ENCODE data around the gene GAL3ST3.
"Not testable (repeated sequence)": the region's sequence is repeated elsewhere in the genome, so short reads cannot be mapped to it uniquely, and the experiment has no call there.

GAL3ST3 gene, protein sequence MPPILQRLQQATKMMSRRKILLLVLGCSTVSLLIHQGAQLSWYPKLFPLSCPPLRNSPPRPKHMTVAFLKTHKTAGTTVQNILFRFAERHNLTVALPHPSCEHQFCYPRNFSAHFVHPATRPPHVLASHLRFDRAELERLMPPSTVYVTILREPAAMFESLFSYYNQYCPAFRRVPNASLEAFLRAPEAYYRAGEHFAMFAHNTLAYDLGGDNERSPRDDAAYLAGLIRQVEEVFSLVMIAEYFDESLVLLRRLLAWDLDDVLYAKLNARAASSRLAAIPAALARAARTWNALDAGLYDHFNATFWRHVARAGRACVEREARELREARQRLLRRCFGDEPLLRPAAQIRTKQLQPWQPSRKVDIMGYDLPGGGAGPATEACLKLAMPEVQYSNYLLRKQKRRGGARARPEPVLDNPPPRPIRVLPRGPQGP

DNA sequence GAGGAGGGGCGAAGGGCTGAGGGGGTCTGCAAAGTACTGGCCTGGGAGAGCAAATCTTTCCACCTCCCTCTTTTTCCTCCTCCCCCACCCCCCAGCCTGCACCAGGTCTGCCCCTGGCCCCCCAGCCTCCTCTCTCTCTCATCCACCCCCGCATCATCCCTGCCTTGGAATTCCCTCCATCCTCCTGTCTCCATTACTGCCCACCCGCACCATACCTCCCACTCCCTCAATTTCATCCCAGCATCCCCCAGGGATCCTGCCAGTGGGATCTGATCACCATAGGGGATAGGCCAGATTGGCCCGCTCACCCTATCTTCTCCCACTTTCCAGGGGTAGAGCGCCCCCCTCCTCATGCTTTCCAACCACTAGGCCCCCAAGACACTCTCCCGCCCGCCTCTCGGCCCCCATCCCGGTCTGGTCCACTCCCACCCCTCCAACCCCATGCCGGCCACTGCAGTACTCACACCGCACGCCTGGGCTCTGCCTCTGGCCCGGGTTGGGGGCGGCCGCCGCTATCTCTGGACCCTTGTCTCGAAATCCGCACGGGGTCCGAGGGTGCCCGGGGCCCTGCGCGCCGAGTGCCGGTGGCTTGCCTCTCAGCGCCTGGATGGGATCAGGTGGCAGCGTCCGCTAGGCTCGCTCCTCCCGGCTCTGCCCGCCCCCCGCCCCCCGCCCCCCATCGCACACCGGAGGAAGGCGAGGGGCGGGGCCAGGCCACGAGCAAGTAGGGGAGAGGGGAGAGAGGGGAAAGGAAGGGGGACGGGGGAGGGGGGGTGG, at the start of gene GAL3ST3:
Gene GAL3ST3 (minus strand): TSS at position 615 of the 777 bp plus-strand sequence. CDS start 3,746 bp downstream, outside the sequence.
- Histone ChIP-seq H3K27me3 (no peaks in the 10 kb centered on the region), H3K4me2 (peak within 1 kb of the TSS; percentile 90), H3K9me3 (no peaks in the 10 kb centered on the region), H3K36me3 (peaks cover 1% of the 10 kb centered on the region), H3K9ac (no peak within 1 kb of the TSS), H3K4me3 (peak within 1 kb of the TSS; percentile 54), H3K4me1 (peaks cover 51% of the 10 kb centered on the region), H3K27ac (peak within 1 kb of the TSS; percentile 26; the same call in 1 of the 2 replicates), H4K20me1 (peaks cover 11% of the 10 kb centered on the region)
- no peak for TF ChIP-seq Cebpa-rat (IDR thresholded peaks at IDR 0.05)

DNA sequence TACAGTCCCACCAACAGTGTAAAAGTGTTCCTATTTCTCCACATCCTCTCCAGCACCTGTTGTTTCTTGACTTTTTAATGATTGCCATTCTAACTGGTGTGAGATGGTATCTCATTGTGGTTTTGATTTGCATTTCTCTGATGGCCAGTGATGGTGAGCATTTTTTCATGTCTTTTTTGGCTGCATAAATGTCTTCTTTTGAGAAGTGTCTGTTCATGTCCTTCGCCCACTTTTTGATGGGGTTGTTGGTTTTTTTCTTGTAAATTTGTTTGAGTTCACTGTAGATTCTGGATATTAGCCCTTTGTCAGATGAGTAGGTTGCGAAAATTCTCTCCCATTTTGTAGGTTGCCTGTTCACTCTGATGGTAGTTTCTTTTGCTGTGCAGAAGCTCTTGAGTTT, 43.2 kb upstream of the GAL3ST3 start:
- H3K9ac ChIP-seq, H4K20me1 ChIP-seq, H3K27me3 ChIP-seq, H3K4me3 ChIP-seq, H3K4me2 ChIP-seq, H3K27ac ChIP-seq, H3K36me3 ChIP-seq: not testable (repeated sequence)
- H3K9me3 ChIP-seq = peaks cover 12% of the 10 kb centered on the region
- peaks cover 18% of the 10 kb centered on the region for H3K4me1 ChIP-seq

DNA sequence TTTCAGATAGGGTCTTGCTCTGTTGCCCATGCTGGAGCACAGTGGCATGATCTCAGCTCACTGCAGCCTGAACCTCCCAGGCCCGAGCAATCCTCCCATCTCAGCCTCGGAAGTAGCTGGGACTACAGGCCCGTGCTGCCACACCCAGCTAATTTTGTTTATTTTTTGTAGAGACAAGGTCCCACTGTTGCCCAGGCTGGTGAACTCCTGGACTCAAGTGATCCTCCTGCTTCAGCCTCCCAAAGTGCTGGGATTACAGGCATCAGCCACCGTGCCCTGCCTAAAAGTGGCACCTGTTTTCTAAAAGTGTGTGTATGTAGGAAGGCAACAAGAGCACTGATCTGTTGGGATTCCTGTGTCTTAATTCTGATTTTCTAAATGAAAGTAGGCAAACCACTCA, 41.3 kb upstream of the GAL3ST3 start:
- peaks cover 12% of the 10 kb centered on the region for H3K9me3 ChIP-seq
- H3K9ac ChIP-seq = no peak overlapping the region
- H3K27me3 ChIP-seq = no peaks in the 10 kb centered on the region
- TF ChIP-seq Cebpa-rat (IDR thresholded peaks at IDR 0.05) = no peak
- H3K4me2 ChIP-seq = no peak overlapping the region
- peaks cover 3% of the 10 kb centered on the region for H3K36me3 ChIP-seq
- H3K27ac ChIP-seq = no peak overlapping the region
- no peak overlapping the region for H3K4me3 ChIP-seq
- H4K20me1 ChIP-seq = peaks cover 5% of the 10 kb centered on the region; the same call in 1 of the 2 replicates
- peaks cover 27% of the 10 kb centered on the region for H3K4me1 ChIP-seq

DNA sequence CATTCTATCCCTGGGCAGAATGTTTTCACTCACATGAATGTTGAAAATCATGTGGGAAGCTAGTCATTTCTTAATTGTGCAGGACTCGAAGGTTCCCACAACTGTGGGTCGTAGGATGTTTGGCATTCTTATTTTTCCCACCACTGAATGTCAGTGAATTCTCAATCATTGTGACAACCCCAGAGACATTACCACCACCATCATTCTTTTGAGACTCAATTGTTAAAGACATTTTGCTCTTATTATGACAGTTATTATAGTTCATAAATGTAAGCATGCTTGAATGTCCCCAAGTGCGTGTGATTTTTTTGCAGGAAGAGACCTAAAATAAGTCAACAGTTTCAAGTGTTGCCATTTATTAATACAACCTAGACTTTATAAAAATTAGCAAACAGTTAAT, 40.1 kb upstream of the GAL3ST3 start:
- Histone ChIP-seq H3K27ac (no peak overlapping the region), H4K20me1 (peaks cover 9% of the 10 kb centered on the region; the same call in 1 of the 2 replicates), H3K36me3 (peaks cover 3% of the 10 kb centered on the region), H3K9ac (no peak overlapping the region), H3K4me3 (no peak overlapping the region), H3K4me2 (no peak overlapping the region), H3K27me3 (no peaks in the 10 kb centered on the region), H3K4me1 (peaks cover 39% of the 10 kb centered on the region), H3K9me3 (peaks cover 12% of the 10 kb centered on the region)
- TF ChIP-seq Cebpa-rat (IDR thresholded peaks at IDR 0.05) = no peak

DNA sequence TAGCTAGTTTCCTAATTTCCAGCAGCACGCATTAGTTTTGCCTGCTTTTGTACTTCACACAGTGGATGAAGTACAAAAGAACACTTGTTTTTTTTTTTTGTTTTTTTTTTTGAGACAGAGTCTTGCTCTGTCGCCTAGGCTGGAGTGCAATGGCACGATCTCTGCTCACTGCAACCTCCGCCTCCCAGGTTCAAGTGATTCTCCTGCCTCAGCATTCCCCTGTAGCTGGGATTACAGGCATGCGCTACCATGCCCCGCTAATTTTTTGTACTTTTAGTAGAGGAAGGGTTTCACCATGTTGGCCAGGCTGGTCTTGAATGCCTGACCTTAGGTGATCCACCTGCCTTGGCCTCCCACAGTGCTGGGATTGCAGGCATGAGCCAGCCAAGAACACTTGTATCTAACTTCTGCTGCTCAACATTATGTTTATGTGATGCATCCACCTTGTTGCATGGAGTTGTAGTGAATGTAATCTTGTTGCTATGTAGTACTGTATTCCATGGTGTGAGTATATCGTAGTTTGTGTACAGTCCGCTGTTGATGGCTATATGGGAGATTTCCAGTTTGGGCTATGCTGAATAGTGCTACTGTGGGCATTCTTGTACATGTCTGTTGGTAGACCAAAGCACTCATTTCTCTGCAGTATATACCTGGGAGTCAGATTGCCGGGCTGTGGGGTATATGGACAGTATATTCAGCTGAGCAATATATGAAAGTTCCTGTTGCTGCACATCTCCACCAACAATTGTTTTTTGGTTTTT, 38.4 kb upstream of the GAL3ST3 start:
- Histone ChIP-seq H3K4me1 (peaks cover 57% of the 10 kb centered on the region), H3K9ac (no peak overlapping the region), H3K4me2 (peak overlapping the region; percentile 56), H3K27ac (no peak overlapping the region), H3K36me3 (peaks cover 3% of the 10 kb centered on the region), H3K4me3 (no peak overlapping the region), H4K20me1 (peaks cover 11% of the 10 kb centered on the region; the same call in 1 of the 2 replicates), H3K9me3 (peaks cover 12% of the 10 kb centered on the region), H3K27me3 (no peaks in the 10 kb centered on the region)
- no peak for TF ChIP-seq Cebpa-rat (IDR thresholded peaks at IDR 0.05)

DNA sequence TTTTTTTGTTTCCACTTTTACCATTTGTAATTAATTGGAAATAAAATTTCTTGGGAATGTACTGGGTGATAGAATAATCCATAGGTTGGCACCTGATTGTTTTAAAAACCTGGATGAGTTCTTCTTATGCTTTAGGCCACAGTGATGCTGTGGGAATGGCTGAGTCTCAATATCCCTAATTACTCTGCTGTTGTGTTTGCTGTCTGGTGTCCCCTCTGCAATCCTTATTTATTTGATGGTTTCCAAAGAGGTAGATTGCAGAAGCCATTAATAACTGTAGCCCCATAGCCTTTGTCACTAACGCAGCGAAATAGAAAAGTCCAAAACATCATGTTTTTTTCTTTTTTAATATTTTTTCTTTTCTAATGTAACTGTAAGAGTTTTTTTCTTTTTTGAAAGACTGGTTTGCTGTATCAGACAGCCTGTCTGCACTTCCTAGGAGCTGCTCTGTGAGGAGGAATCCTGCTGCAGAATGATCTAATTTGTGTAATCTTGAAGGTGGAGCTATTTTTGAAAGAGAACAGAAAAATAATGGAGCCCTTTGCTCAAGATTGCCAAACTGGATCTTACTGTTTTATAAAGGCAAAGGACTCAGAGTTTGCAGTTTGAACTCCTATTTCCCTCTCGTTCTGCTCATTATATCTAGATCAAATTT, 36.0 kb upstream of the GAL3ST3 start:
- Histone ChIP-seq H3K4me2 (no peak overlapping the region), H3K9me3 (no peaks in the 10 kb centered on the region), H3K27ac (no peak overlapping the region), H3K36me3 (no peaks in the 10 kb centered on the region), H3K4me1 (peaks cover 80% of the 10 kb centered on the region), H3K9ac (no peak overlapping the region), H3K4me3 (no peak overlapping the region), H4K20me1 (peaks cover 18% of the 10 kb centered on the region; the same call in 1 of the 2 replicates), H3K27me3 (no peaks in the 10 kb centered on the region)
- TF ChIP-seq Cebpa-rat (IDR thresholded peaks at IDR 0.05) = no peak

DNA sequence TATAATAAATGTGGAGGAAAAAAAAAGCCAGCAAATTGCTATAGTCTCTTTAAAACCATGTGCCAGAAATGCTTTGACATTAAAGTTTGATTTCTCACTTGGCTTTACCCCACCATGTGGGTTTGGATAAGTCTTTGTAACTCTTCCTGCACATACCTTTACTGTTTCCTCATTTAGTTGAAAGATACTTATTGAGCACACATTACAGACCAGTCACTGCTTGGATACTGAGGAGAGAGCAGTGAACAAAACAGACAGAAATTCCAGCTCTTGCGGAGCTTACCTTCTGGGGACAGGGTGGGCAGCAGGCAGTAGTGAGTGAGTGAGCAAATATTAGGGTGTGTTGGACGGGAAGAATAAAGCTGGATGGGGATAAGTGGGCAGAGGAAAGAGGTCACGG, 34.8 kb upstream of the GAL3ST3 start:
- no peak overlapping the region for H3K4me3 ChIP-seq
- TF ChIP-seq Cebpa-rat (IDR thresholded peaks at IDR 0.05) = no peak
- H3K4me1 ChIP-seq = peaks cover 78% of the 10 kb centered on the region
- peaks cover 18% of the 10 kb centered on the region; the same call in 1 of the 2 replicates for H4K20me1 ChIP-seq
- H3K27me3 ChIP-seq = no peaks in the 10 kb centered on the region
- peak overlapping the region; percentile 27 for H3K27ac ChIP-seq
- H3K4me2 ChIP-seq = peak overlapping the region; percentile 85
- H3K9me3 ChIP-seq = no peaks in the 10 kb centered on the region
- H3K9ac ChIP-seq = peak overlapping the region; percentile 18; the same call in 1 of the 2 replicates
- 0 out of 2 replicates have a peak, but pooled peaks cover 1% of the 10 kb centered on the region for H3K36me3 ChIP-seq

DNA sequence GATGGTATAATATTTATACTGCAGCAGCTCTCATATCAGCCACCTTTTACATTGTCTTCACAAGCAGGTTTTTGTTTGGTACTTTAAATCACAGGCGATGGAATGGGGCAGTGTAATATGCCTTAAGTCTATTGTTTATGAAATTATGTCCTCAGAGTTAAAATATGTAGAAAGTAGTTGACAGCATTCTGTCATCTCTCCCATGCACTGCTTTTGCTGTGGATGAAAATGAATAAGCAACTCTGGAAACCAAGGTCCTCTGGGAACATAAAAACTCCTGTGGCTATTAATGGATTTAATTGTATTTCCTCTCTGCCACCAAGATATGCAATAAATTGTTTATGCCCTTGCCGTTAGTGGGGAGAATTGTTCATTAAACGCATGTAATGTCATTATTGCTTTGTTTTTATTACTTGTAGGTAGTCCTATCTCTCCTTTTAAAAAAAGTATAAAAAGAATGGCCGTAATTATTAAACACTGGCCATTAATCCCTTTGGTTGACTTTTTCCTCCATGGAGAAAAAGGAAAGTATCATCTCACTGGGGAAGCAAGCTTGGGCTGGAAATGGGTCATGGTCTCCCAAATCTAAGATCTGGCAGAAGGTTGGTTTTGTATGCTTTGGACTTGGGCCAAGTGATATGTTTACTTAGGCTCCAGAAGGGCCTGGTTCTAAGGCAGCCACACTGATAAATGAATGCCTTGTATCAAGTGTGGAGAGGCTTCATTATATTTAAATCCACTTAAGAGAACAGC, 34.2 kb upstream of the GAL3ST3 start:
- Histone ChIP-seq H3K4me2 (peak overlapping the region; percentile 85), H3K27ac (peak overlapping the region; percentile 27; the same call in 1 of the 2 replicates), H3K4me1 (peaks cover 72% of the 10 kb centered on the region), H4K20me1 (peaks cover 18% of the 10 kb centered on the region; the same call in 1 of the 2 replicates), H3K9ac (no peak overlapping the region), H3K4me3 (no peak overlapping the region), H3K27me3 (no peaks in the 10 kb centered on the region), H3K36me3 (peaks cover 8% of the 10 kb centered on the region; the same call in 1 of the 2 replicates), H3K9me3 (no peaks in the 10 kb centered on the region)
- no peak for TF ChIP-seq Cebpa-rat (IDR thresholded peaks at IDR 0.05)
